Astrocyte (in vitro differentiated cells and primary cell): ENCODE results near the gene APBB1IP. TPM values are rescaled to one million over a fixed set of nuclear protein-coding genes. Genes with fewer than 3 reads are reported as not detected.

Source experiments
- DNase-seq: peaks from one replicate; pipeline ENCODE4 v3.0.0-alpha.2; 2010; ENCODE audit warnings: low read depth
- FAIRE-seq: peaks from 2 replicates; lab custom pipeline; 2011; peaks lifted over from hg19 to GRCh38; lab: Jason Lieb, UNC
- H2AFZ ChIP-seq: 2 replicates; pipeline ENCODE4 v1.6.0; 2012; ENCODE audit warnings: low read depth, low read length, inconsistent platforms
- H3K27ac ChIP-seq: 2 replicates; pipeline ENCODE4 v1.5.1; 2011; ENCODE audit warnings: low read depth, low read length, inconsistent platforms
- H3K27me3 ChIP-seq: 2 replicates; pipeline ENCODE4 v1.6.0; 2011; ENCODE audit warnings: low read length, inconsistent platforms; ENCODE audit not compliant: insufficient read depth
- H3K36me3 ChIP-seq: 2 replicates; pipeline ENCODE4 v1.5.1; 2011; ENCODE audit warnings: low read length, inconsistent platforms; ENCODE audit not compliant: insufficient read depth
- H3K4me1 ChIP-seq: 2 replicates; pipeline ENCODE4 v1.5.1; 2011; ENCODE audit warnings: low read length, inconsistent platforms; ENCODE audit not compliant: insufficient read depth
- H3K4me2 ChIP-seq: 2 replicates; pipeline ENCODE4 v1.6.0; 2012; ENCODE audit warnings: low read length, inconsistent platforms
- H3K4me3 ChIP-seq: 2 replicates; pipeline ENCODE4 v1.5.1; 2011; ENCODE audit warnings: low read depth, mild to moderate bottlenecking, low read length, inconsistent platforms; ENCODE audit not compliant: insufficient read depth
- H3K79me2 ChIP-seq: 2 replicates; pipeline ENCODE4 v1.6.0; 2012; ENCODE audit warnings: mild to moderate bottlenecking, low read length, inconsistent platforms; ENCODE audit not compliant: insufficient read depth
- H3K9ac ChIP-seq: 2 replicates; pipeline ENCODE4 v1.6.0; 2012; ENCODE audit warnings: mild to moderate bottlenecking, low read length, inconsistent platforms
- H3K9me3 ChIP-seq: 2 replicates; pipeline ENCODE4 v1.5.1; 2012; ENCODE audit warnings: low read depth, mild to moderate bottlenecking, low read length, inconsistent platforms; ENCODE audit not compliant: insufficient read depth
- H4K20me1 ChIP-seq: 2 replicates; pipeline ENCODE4 v1.6.0; 2012; ENCODE audit warnings: low read length, inconsistent platforms; ENCODE audit not compliant: insufficient read depth
- H3K27ac Mint-ChIP-seq: one replicate; pipeline ENCODE4 v1.8.0; 2021; ENCODE audit warnings: mild to moderate bottlenecking, mixed read lengths; ENCODE audit not compliant: unreplicated experiment
- H3K27me3 Mint-ChIP-seq: one replicate; pipeline ENCODE4 v1.8.0; 2021; ENCODE audit warnings: low read depth, mixed read lengths; ENCODE audit not compliant: unreplicated experiment
- H3K36me3 Mint-ChIP-seq: one replicate; pipeline ENCODE4 v1.8.0; 2021; ENCODE audit warnings: low read depth, mixed read lengths; ENCODE audit not compliant: unreplicated experiment
- H3K4me1 Mint-ChIP-seq: one replicate; pipeline ENCODE4 v1.8.0; 2021; ENCODE audit warnings: low read depth, mixed read lengths; ENCODE audit not compliant: unreplicated experiment
- H3K4me3 Mint-ChIP-seq: one replicate; pipeline ENCODE4 v1.8.0; 2021; ENCODE audit warnings: mild to moderate bottlenecking, moderate library complexity, mixed read lengths; ENCODE audit not compliant: unreplicated experiment
- H3K9me3 Mint-ChIP-seq: one replicate; pipeline ENCODE4 v1.8.0; 2021; ENCODE audit warnings: mild to moderate bottlenecking, mixed read lengths; ENCODE audit not compliant: unreplicated experiment
- CTCF ChIP-seq: IDR thresholded peaks from 2 replicates; pipeline ENCODE4 v1.5.1; 2011; ENCODE audit warnings: low read depth, mild to moderate bottlenecking, inconsistent platforms, low read length, moderate library complexity; ENCODE audit not compliant: insufficient read depth
- EZH2 ChIP-seq: IDR thresholded peaks from 2 replicates; pipeline ENCODE4 v1.6.1; 2012; ENCODE audit warnings: mild to moderate bottlenecking, low read length, inconsistent platforms; ENCODE audit not compliant: insufficient read depth
- total RNA-seq: library from RNA; stranded (reverse); gene quantifications from 2 replicates; pipeline ENCODE4 v1.2.1, GENCODE V29; 2021

The APBB1IP gene
- total RNA-seq, 1 donor from 2014 or later: 0.23 TPM

- TF ChIP-seq CTCF (no peak), EZH2 (no peak)
- Histone ChIP-seq H2AFZ (no peak overlapping the region), H3K36me3 (no peaks in the 10 kb centered on the region), H3K27me3 (no peaks in the 10 kb centered on the region), H4K20me1 (no peaks in the 10 kb centered on the region), H3K4me3 (no peak overlapping the region), H3K9ac (no peak overlapping the region), H3K79me2 (no peaks in the 10 kb centered on the region), H3K4me1 (no peaks in the 10 kb centered on the region), H3K27ac (no peak overlapping the region), H3K4me2 (no peak overlapping the region), H3K9me3 (no peaks in the 10 kb centered on the region)
- Mint-ChIP-seq H3K4me3 (no peak overlapping the region), H3K9me3 (no peaks in the 10 kb centered on the region), H3K27ac (no peak overlapping the region), H3K36me3 (no peaks in the 10 kb centered on the region), H3K4me1 (no peaks in the 10 kb centered on the region), H3K27me3 (peaks cover 4% of the 10 kb centered on the region)
- DNase-seq (no peak), FAIRE-seq (no peak)
Measured at GRCh38 chr10:26453850-26454249, 15.7 kb downstream of the APBB1IP start.

GRCh38 chr10:26454891-26455290 is 16.8 kb downstream of the APBB1IP start:
- no peaks in the 10 kb centered on the region for H3K4me1 Mint-ChIP-seq

More at GRCh38 chr10:26454891-26455290, 16.8 kb downstream of the APBB1IP start:
- no peaks in the 10 kb centered on the region for H4K20me1 ChIP-seq
- Mint-ChIP-seq H3K27me3 (peaks cover 4% of the 10 kb centered on the region), H3K4me3 (no peak overlapping the region), H3K27ac (no peak overlapping the region), H3K9me3 (no peaks in the 10 kb centered on the region), H3K36me3 (no peaks in the 10 kb centered on the region)
- no peaks in the 10 kb centered on the region for H3K79me2 ChIP-seq
- H3K4me2 ChIP-seq: no peak overlapping the region
- H3K9ac ChIP-seq: no peak overlapping the region
- no peak overlapping the region for H2AFZ ChIP-seq
- no peaks in the 10 kb centered on the region for H3K9me3 ChIP-seq
- no peak overlapping the region for H3K4me3 ChIP-seq
- DNase-seq (no peak), FAIRE-seq (no peak)
- no peaks in the 10 kb centered on the region for H3K36me3 ChIP-seq
- H3K27ac ChIP-seq: no peak overlapping the region
- TF ChIP-seq EZH2 (no peak), CTCF (no peak)
- no peaks in the 10 kb centered on the region for H3K27me3 ChIP-seq
- H3K4me1 ChIP-seq: no peaks in the 10 kb centered on the region
